ENCODE data around the gene TMEM132A.

The TMEM132A gene

DNA sequence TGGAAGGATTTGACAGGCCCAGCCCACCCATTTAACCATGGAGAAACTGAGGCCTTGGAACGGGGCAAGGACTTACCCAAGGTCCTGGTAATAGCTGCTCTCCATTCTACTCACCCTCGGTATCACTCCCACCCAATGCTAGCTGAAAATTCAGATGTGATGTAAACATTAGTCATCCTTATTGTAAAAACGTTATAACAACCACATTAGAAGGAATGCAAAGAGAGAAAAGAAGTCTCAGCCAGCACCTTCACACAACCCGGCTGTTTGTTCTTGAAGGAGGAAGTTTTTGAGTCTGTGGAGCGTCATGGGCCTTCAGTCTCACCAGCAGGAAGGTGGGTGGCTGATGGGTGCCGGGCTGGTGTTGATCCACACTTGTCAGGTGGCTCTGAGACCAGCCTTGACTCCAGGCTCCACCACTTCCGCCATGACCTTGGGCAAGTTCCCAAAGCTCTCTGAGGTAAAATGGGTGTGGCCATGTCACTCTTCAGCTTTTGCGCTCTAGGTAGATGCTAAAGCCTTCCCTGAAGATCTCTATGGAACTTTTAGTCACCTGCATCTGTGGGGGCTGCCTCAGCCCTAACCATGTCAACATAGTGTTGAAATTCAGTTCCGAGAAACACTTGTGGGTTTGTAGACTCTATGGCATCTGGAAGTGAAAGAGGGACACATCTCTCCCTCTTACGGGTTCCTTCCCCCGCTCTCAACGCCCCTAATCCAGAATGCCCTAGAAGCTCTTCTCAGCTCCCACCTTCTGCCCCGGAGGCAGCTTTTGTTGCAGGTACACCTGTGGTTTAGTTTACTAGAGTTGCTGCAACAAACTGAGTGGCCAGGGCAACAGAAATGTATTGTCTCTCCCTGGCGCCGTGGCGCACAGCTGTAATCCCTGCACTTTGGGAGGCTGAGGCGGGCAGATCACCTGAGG lies 62.0 kb downstream of the TMEM132A start:
- no peak for DNase-seq (ENCODE audit: low read depth, low spot score)
